ENCODE data around the gene RNASE9. TPM values are rescaled to one million over a fixed set of nuclear protein-coding genes. Genes with fewer than 3 reads are reported as not detected.
"Not testable (repeated sequence)": the region's sequence is repeated elsewhere in the genome, so short reads cannot be mapped to it uniquely, and the experiment has no call there.

The RNASE9 gene
- total RNA-seq, 1 donor from 2014 or later = not detected

DNA sequence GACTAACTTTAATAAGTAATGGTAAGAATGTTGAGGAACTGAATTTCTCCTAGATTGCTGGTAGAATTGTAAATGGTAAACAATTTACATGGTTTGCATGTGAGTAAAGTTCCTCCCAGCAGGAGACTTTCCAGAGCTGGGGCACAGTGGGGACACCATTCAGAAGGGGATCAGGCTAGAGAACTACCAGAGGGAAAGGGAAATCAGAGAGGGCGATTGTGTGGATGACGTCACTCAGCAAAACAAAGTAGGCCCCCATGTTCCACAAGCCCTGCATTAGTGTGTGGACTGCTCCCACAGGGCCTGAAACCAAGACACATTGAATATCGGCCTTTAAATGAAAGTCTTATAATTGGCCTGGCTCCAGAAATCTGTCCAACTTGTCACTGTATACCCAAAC, 17.5 kb upstream of the RNASE9 start:
- intact Hi-C loops (cut with micrococcal nuclease) = no loop called here

DNA sequence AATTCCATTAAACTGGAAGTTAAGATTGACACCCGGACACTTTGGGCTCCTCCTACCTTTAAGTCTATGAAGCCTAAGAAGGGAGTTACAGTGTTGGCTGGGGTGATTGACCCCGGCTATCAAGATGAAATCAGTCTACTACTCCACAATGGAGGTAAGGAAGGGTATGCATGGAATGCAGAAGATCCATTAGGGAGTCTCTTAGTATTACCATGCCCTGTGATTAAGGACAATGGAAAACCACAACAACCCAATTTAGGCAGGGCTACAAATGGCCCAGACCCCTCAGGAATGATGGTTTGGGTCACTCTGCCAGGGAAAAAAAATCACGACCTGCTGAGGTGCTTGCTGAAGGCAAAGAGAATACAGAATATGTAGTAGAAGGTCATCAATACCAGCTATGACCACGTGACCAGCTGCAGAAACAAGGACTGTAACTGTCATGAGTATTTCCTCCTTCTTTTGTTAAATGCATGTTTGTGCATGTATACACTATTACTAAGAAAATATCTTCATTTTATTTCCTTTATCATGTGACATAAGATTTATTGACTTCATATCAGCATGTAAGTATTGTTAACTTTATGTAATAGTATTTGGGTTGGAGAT, 11.6 kb upstream of the RNASE9 start:
- intact Hi-C loops (cut with micrococcal nuclease) = not testable (repeated sequence)

- intact Hi-C loops (cut with micrococcal nuclease) = not testable (repeated sequence)
Measured at GRCh38 chr14:20570720-20571119, 9.9 kb upstream of the RNASE9 start.

GRCh38 chr14:20569865-20570264, 9.0 kb upstream of the RNASE9 start:
- intact Hi-C loops (cut with micrococcal nuclease) = not testable (repeated sequence)

GRCh38 chr14:20569066-20569465, 8.2 kb upstream of the RNASE9 start:
- intact Hi-C loops (cut with micrococcal nuclease) = no loop called here

GRCh38 chr14:20568393-20568792, 7.5 kb upstream of the RNASE9 start:
- intact Hi-C loops (cut with micrococcal nuclease) = no loop called here

DNA sequence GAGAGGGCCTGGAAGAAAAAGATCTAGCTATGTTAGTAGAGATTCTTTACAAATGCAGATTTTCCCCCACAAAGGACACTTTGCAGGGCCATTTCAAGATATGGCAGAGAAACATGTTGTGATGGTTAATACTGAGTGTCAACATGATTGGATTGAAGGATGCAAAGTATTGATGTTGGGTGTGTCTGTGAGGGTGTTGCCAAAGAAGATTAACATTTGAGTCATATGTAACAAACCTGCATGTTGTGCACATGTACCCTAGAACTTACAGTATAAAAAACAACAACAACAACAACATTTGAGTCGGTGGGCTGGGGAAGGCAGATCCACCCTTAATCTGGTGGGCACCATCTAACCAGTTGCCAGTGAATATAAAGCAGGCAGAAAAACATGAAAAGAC, 6.4 kb upstream of the RNASE9 start:
- intact Hi-C loops (cut with micrococcal nuclease) = not testable (repeated sequence)

- intact Hi-C loops (cut with micrococcal nuclease) = no loop called here
Measured at GRCh38 chr14:20564501-20564997, 3.7 kb upstream of the RNASE9 start.

DNA sequence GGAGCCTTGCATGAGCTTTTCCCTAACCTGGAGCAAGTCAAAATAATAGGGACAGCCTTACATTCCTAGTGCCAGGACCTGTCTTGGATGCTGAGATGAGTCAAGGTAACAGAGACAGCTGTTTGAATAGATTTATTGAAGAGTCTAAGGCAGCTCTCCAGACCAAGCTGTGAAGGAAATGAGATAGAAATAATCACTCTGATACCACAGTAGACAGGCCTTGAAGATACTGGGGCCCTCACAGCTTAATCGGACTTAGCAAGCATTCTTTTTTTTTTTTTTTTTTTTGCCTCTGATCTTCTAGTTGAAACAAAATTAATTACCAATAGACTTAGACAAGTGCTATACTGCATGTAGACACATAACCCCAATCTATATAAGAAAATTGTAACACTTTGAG, 3.1 kb upstream of the RNASE9 start:
- intact Hi-C loops (cut with micrococcal nuclease) = no loop called here

GRCh38 chr14:20559461-20559904, 1.4 kb downstream of the RNASE9 start:
- intact Hi-C loops (cut with micrococcal nuclease) = no loop called here

- intact Hi-C loops (cut with micrococcal nuclease) = no loop called here
Measured at GRCh38 chr14:20557212-20557542, 3.7 kb downstream of the RNASE9 start.

GRCh38 chr14:20556500-20557211, 4.2 kb downstream of the RNASE9 start:
- intact Hi-C loops (cut with micrococcal nuclease) = no loop called here

- intact Hi-C loops (cut with micrococcal nuclease) = no loop called here
Measured at GRCh38 chr14:20555845-20556244, 5.0 kb downstream of the RNASE9 start.

DNA sequence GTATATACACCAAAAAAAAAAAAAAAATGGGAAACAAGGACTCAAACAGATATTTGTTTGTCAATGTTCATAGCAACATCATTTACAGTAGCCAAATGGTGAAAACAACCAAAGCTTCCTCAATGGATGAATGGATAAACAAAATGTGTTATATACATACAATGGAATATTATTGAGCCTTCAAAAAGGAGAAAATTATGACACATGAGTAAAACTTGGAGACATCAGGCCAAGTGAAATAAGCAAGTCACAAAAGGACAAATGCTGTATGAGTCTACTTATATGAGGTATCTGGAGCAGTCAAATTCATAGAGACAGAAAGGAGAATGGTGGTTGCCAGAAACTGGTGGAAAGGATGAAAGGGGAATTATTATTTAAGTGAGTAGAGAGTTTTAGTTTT, 7.8 kb downstream of the RNASE9 start:
- intact Hi-C loops (cut with micrococcal nuclease) = no loop called here

- intact Hi-C loops (cut with micrococcal nuclease) = no loop called here
Measured at GRCh38 chr14:20551606-20552005, 9.2 kb downstream of the RNASE9 start.

GRCh38 chr14:20550926-20551325, 9.9 kb downstream of the RNASE9 start:
- intact Hi-C loops (cut with micrococcal nuclease) = no loop called here

DNA sequence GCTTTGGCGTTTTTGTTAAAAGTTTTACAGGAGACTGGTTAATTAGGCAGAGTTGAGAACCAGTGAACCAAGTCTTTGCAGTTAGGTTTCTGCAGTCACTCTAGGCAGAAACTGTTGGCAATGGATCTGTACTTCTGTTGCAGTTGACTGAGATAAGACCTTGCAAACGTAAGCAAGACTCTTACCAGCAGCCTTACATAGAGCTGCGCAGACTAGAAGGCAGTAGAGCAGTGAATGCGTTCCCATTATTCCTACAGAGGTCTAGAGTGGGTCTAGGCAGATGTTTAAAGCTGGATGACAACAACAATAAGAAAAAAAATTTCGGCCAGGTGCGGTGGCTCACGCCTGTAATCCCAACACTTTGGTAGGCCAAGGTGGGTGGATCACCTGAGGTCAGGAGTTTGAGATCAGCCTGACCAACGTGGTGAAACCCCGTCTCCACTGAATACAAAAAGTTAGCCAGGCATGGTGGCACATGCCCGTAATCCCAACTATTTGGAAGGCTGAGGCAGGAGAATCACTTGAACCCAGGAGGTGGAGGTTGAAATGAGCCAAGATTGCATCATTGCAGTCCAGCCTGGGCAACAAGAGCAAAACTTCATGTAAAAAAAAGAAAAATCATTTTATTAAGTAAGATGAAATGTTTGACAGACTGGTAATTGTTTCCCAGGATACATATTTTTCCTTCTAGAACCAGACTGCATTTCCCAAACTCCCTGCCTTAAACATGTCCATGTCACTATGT, 12.3 kb downstream of the RNASE9 start:
- intact Hi-C loops (cut with micrococcal nuclease) = no loop called here

- intact Hi-C loops (cut with micrococcal nuclease) = no loop called here
Measured at GRCh38 chr14:20546877-20547276, 14.0 kb downstream of the RNASE9 start.

DNA sequence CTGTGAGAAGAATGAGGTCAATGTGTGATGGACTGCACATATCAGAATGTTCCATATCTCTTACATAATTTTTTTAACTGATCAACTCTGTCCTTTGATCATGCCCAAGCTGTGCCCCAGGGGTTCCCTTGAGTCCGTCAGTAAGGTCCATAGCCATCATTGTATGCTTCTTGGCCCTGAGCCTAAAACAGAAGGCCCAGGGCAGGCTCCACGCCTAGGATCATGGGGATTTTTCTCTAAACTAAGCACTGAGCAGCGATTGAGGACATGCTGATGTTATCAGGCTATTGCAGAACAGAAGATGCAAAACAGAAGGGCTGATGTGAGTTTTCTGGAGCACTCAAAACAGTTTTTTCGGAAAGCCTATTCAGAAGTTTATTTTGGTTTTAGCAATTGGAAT, 20.9 kb downstream of the RNASE9 start:
- intact Hi-C loops (cut with micrococcal nuclease) = no loop called here

GRCh38 chr14:20530771-20531571, 29.9 kb downstream of the RNASE9 start:
- intact Hi-C loops (cut with micrococcal nuclease) = loop anchor here (1.0 to 5.0 kb wide), 5 partner anchors 44 to 204 kb away; partner anchors contain the start of gene TEP1

- intact Hi-C loops (cut with micrococcal nuclease) = loop anchor here (2.0 to 5.0 kb wide), 3 partner anchors 43 to 203 kb away; partner anchors contain the start of gene TEP1
Measured at GRCh38 chr14:20529806-20530205, 31.0 kb downstream of the RNASE9 start.

Measured in T-helper 1 cell treated with Interleukin-12 subunit alpha and Interleukin-12 subunit beta and Interleukin-4 antibody, amounts not matched to agents 30 ng/mL and 1 ng/mL, for 36 hours (primary cell).